ENCODE results near the gene SPANXA1.
"Not testable (repeated sequence)": the region's sequence is repeated elsewhere in the genome, so short reads cannot be mapped to it uniquely, and the experiment has no call there.

The SPANXA1 gene, protein sequence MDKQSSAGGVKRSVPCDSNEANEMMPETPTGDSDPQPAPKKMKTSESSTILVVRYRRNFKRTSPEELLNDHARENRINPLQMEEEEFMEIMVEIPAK

DNA sequence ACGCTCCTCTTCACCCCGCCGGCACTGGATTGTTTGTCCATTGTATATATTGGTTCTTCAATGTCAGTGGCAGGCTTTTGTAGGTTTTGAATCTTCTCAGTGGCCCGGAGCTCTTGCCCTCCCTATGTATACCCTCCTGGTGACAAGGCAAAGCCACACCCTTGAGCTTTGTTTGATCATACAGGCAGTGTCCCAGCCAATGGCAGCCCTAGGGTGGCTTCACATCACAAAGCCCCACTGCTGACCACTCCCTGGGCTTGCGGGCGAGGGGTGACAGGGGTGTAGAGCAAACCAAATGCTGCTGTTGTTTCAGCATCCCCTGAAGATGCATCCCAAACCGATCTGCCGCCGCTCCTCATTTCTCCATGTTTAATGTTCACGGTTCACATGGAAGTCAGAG lies at the start of gene SPANXA1:
SPANXA1 (minus strand) TSS at position 101 of the 400 bp plus-strand sequence; CDS start at position 41, 60 bp downstream.
- not testable (repeated sequence) for DNase-seq (ENCODE audit: low read depth, low spot score)

DNA sequence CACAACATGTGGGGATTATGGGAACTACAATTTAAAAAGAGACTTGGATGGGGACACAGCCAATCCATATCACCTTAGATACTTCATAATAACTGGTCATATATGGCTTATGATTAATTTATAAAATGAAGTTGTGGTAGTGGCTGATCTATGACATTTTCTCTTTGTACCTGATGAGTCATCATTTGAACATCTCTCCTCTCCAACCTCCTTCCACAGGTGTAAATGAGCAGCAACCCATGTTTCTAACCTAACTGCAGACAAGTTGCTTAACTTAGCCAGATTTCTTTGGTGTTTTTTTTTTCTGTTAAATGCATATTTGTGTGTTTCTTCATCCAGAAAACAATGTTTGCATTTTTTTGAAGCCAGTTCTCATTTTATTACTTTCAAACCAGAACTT lies 47.6 kb upstream of the SPANXA1 start:
- no peak for DNase-seq (ENCODE audit: low read depth, low spot score)

DNA sequence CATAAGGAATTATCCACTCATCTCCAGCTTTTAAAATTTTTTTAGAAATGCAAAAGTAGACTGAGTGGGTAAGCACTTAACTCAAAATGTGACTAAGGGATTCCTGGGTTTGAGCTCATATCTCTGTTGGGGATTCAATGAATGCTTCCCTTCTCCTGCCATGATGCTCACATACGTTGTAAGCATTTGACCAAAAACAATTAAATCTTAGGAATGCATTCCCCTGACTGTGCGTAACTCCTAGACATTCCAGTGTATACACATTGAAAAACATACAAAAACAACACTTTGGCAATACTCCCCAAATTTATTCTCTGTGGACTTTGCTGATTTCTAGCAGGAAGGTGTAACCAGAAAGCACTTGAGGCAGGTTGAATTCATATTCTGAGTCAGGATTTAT lies 34.8 kb upstream of the SPANXA1 start:
- no peak for DNase-seq (ENCODE audit: low read depth, low spot score)

DNA sequence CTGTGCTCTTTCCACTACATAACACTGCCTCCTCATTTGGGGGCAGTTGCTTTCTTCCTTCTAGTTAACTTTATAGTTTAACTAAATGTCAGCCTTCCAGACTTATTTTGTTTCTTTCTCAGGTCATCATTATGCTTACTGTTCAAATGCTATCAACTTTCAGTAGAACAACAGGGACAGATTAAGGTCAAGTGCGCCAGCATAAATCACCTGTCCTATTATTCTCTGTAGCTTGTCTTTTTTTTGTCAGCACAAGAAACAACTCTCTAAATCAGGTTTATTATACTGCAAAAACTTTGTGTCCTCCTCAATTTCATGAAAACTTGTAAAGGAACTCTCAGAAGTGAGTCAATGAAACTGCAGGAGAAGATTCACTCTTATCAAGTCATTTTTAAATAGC lies 24.6 kb upstream of the SPANXA1 start:
- DNase-seq (ENCODE audit: low read depth, low spot score) = no peak

DNA sequence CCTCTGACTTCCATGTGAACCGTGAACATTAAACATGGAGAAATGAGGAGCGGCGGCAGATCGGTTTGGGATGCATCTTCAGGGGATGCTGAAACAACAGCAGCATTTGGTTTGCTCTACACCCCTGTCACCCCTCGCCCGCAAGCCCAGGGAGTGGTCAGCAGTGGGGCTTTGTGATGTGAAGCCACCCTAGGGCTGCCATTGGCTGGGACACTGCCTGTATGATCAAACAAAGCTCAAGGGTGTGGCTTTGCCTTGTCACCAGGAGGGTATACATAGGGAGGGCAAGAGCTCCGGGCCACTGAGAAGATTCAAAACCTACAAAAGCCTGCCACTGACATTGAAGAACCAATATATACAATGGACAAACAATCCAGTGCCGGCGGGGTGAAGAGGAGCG lies 4.9 kb upstream of the SPANXA1 start, which contains the start of gene SPANXA2:
SPANXA2 (plus strand) TSS at position 301 of the 400 bp plus-strand sequence; CDS start at position 361, 60 bp downstream.
- not testable (repeated sequence) for DNase-seq (ENCODE audit: low read depth, low spot score)

DNA sequence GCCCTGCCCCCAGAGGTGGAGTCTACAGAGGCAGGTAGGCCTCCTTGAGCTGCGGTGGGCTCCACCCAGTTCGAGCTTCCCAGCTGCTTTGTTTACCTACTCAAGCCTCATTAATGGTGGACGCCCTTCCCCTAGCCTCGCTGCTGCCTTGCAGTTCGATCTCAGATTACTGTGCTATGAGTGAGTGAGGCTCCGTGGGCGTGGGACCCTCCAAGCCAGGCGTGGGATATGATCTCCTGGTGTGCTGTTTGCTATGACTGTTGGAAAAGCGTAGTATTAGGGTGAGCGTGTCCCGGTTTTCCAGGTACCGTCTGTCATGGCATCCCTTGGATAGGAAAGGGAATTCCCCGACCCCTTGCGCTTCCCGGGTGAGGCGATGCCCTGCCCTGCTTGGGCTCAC lies 42.0 kb downstream of the SPANXA1 start:
- not testable (repeated sequence) for DNase-seq (ENCODE audit: low read depth, low spot score)

All from smooth muscle cell of the brain vasculature (primary cell).